Endothelial cell of umbilical vein (primary cell): Measurements from ENCODE around the gene EDEM1. TPM values are rescaled to one million over a fixed set of nuclear protein-coding genes. Genes with fewer than 3 reads are reported as not detected.

ENCODE experiments used
- BruUV-seq: library from RNA; stranded (reverse); fragments of 400-500 nt; replicated peaks from 2 replicates; lab custom pipeline; 2021; lab: Mats Ljungman, UMichigan
- CTCF ChIA-PET: fragments of 300-600, 350-600 bp; sonication (Branson Sonifier 250); formaldehyde crosslinking; loops from one replicate; lab custom pipeline; 2021; ENCODE audit warnings: antibody characterized with exemption, inconsistent platforms; lab: Charles Lee
- POLR2A ChIA-PET: fragments of 300-600, 350-600 bp; sonication (Branson Sonifier 250); formaldehyde crosslinking; loops from one replicate; lab custom pipeline; 2021; ENCODE audit warnings: antibody characterized with exemption, inconsistent platforms; lab: Charles Lee
- DNase-seq: peaks from one replicate; pipeline ENCODE4 v3.0.0-alpha.2; 2011; ENCODE audit warnings: low read depth, low spot score
- FAIRE-seq: peaks from 2 replicates; lab custom pipeline; 2011; peaks lifted over from hg19 to GRCh38; lab: Jason Lieb, UNC
- H2AFZ ChIP-seq: 2 replicates; pipeline ENCODE4 v1.6.0; 2012; ENCODE audit warnings: low read depth, low read length, control low read depth, inconsistent platforms
- H3K27ac ChIP-seq: 2 replicates; pipeline ENCODE4 v1.5.1; 2011; ENCODE audit warnings: low read depth, mild to moderate bottlenecking, control low read depth, low read length, moderate library complexity; ENCODE audit not compliant: insufficient read depth
- H3K27me3 ChIP-seq, 2 experiments: 2 replicates each; pipeline versions ENCODE4 v1.6.0 to v1.6.1; 2011; ENCODE audit warnings: low read length in 2 of 2, mixed read lengths in 1 of 2; ENCODE audit not compliant: control insufficient read depth in 2 of 2, insufficient read depth in 2 of 2
- H3K36me3 ChIP-seq, 2 experiments: 2 replicates in 1 of 2; 3 replicates in 1 of 2; pipeline ENCODE4 v1.5.1; 2011; ENCODE audit warnings: low read length in 2 of 2, mild to moderate bottlenecking in 1 of 2, moderate library complexity in 1 of 2; ENCODE audit not compliant: control insufficient read depth in 2 of 2, insufficient read depth in 2 of 2; ENCODE audit errors: extremely low read depth in 1 of 2
- H3K4me1 ChIP-seq: 3 replicates; pipeline ENCODE4 v1.5.1; 2011; ENCODE audit warnings: mild to moderate bottlenecking, low read length; ENCODE audit not compliant: control insufficient read depth, insufficient read depth; ENCODE audit errors: extremely low read depth
- H3K4me2 ChIP-seq: 2 replicates; pipeline ENCODE4 v1.6.1; 2011; ENCODE audit warnings: low read length, control low read depth, mixed read lengths; ENCODE audit not compliant: insufficient read depth
- H3K4me3 ChIP-seq, 3 experiments: fragments of 200-600 bp in 1 of 3; sonication (generic), shearing (Covaris generic) in 1 of 3; replicated peaks in 1 of 3; 2 replicates each; pipeline ENCODE4 v1.5.1; 2011 to 2016; ENCODE audit warnings: control low read depth in 3 of 3, low read length in 3 of 3, mild to moderate bottlenecking in 2 of 3, inconsistent platforms in 1 of 3, low read depth in 1 of 3, moderate library complexity in 1 of 3; ENCODE audit not compliant: insufficient read depth in 1 of 3
- H3K79me2 ChIP-seq: 2 replicates; pipeline ENCODE4 v1.6.0; 2012; ENCODE audit warnings: low read length, inconsistent platforms; ENCODE audit not compliant: control insufficient read depth, insufficient read depth
- H3K9ac ChIP-seq: replicated peaks from 2 replicates; pipeline ENCODE3; 2011; ENCODE audit warnings: low read length, control low read depth; ENCODE audit not compliant: insufficient read depth; ENCODE audit errors: extremely low read depth
- H3K9me1 ChIP-seq: replicated peaks from 3 replicates; pipeline ENCODE4 v1.6.0; 2011; ENCODE audit warnings: mild to moderate bottlenecking, low read length; ENCODE audit not compliant: control insufficient read depth, insufficient read depth; ENCODE audit errors: extremely low read depth
- H3K9me3 ChIP-seq: replicated peaks from 2 replicates; pipeline ENCODE4 v1.5.1; 2012; ENCODE audit warnings: low read length, inconsistent platforms; ENCODE audit not compliant: control insufficient read depth, insufficient read depth
- H4K20me1 ChIP-seq: replicated peaks from 2 replicates; pipeline ENCODE3; 2011; ENCODE audit warnings: mild to moderate bottlenecking, low read length; ENCODE audit not compliant: control insufficient read depth, insufficient read depth; ENCODE audit errors: extremely low read depth
- CTCF ChIP-seq, 2 donors: IDR thresholded peaks; 1 replicate in 1 of 2; 2 replicates in 1 of 2; pipeline ENCODE4 v1.5.1; 2011; ENCODE audit warnings: low read length in 2 of 2, mild to moderate bottlenecking in 2 of 2, moderate library complexity in 2 of 2, control low read depth in 1 of 2, inconsistent platforms in 1 of 2, low read depth in 1 of 2; ENCODE audit not compliant: insufficient read depth in 1 of 2; ENCODE audit errors: extremely low read depth in 1 of 2
- EZH2 ChIP-seq: IDR thresholded peaks from 2 replicates; pipeline ENCODE4 v1.6.1; 2012; ENCODE audit warnings: borderline replicate concordance, low read depth, mild to moderate bottlenecking, moderate library complexity, low read length, inconsistent platforms; ENCODE audit not compliant: severe bottlenecking
- FOS ChIP-seq: IDR thresholded peaks from 2 replicates; pipeline ENCODE4 v1.6.1; 2011; ENCODE audit warnings: mild to moderate bottlenecking, low read length, moderate library complexity, borderline replicate concordance; ENCODE audit not compliant: insufficient read depth
- GATA2 ChIP-seq: IDR thresholded peaks from 2 replicates; pipeline ENCODE4 v1.7.0; 2011; ENCODE audit warnings: low read depth, mild to moderate bottlenecking, moderate library complexity, mixed read lengths, low read length; ENCODE audit not compliant: insufficient read length, insufficient read depth
- JUN ChIP-seq: IDR thresholded peaks from 2 replicates; pipeline ENCODE4 v1.6.1; 2011; ENCODE audit warnings: borderline replicate concordance, low read depth; ENCODE audit not compliant: insufficient read length, insufficient read depth
- MAX ChIP-seq: IDR thresholded peaks from 2 replicates; pipeline ENCODE4 v1.6.1; 2011; ENCODE audit not compliant: insufficient read depth, insufficient read length
- MYC ChIP-seq: IDR thresholded peaks from one replicate; pipeline ENCODE4 v1.6.1; 2011; ENCODE audit warnings: mild to moderate bottlenecking, low read depth, low read length
- POLR2A ChIP-seq: IDR thresholded peaks from 2 replicates; pipeline ENCODE4 v1.6.1; 2012; ENCODE audit warnings: low read depth, mild to moderate bottlenecking, control low read depth, low read length
- POLR2AphosphoS5 ChIP-seq: IDR thresholded peaks from 2 replicates; pipeline ENCODE4 v1.6.1; 2012; ENCODE audit warnings: low read depth, mild to moderate bottlenecking, control low read depth, low read length, moderate library complexity; ENCODE audit not compliant: insufficient read depth
- dilution Hi-C: fragments of 300-500 bp; cut with MboI; formaldehyde crosslinking; loops from one replicate; pipeline ENCODE4 v1.15.0; 2019; ENCODE audit warnings: low sequenced_read_pairs; ENCODE audit not compliant: extremely low pct_ligation_motif_present
- intact Hi-C: fragments of 100-400 bp; cut with micrococcal nuclease; formaldehyde crosslinking; loops from one replicate; pipeline ENCODE4 v1.10.0; 2022
- polyA plus RNA-seq, 4 experiments: library from polyadenylated mRNA; depleted of rRNA in 3 of 4; stranded (reverse) in 3 of 4; unstranded in 1 of 4; fragments of >200 nt; gene quantifications; 2 replicates each; pipeline versions ENCODE4 v1.2.1 to v1.2.3, GENCODE V29; 2011 to 2012; ENCODE audit warnings: missing spikeins in 1 of 4
- total RNA-seq: library from RNA; stranded (reverse); gene quantifications from 2 replicates; pipeline ENCODE4 v1.2.3, GENCODE V29; 2021

Gene EDEM1
- total and polyA plus RNA-seq, 2 donors (not counting 3 experiments of a cell fraction or from before 2014, with no cell fraction given): 19.4 to 61.1 TPM

- Histone ChIP-seq H4K20me1 (no peaks in the 10 kb centered on the region), H3K27ac (peak overlapping the region; percentile 75), H3K9me1 (no peaks in the 10 kb centered on the region), H3K4me1 (peaks cover 38% of the 10 kb centered on the region), H3K27me3 (no peaks in the 10 kb centered on the region), H3K9me3 (no peaks in the 10 kb centered on the region), H3K36me3 (peaks cover 11 to 20% of the 10 kb centered on the region in 2 experiments), H3K4me3 (no peak overlapping the region), H3K9ac (no peak overlapping the region), H2AFZ (no peak overlapping the region), H3K79me2 (peaks cover 45% of the 10 kb centered on the region), H3K4me2 (peak overlapping the region; percentile 5)
- no peak for DNase-seq
- POLR2A ChIA-PET: interaction anchor here (1.0 kb wide), 1 partner anchor 12 kb away, joined by 5 read pairs; no protein-coding TSS in a partner anchor
- no TSS peak for BruUV-seq
- CTCF ChIA-PET: interaction anchor here (0.7 to 3.0 kb wide), 11 partner anchors 14 to 486 kb away, joined by 3 to 12 read pairs (median 3); partner anchors contain the start of gene ARL8B
- no peak for FAIRE-seq
- intact Hi-C loops: loop anchor here (2.0 kb wide), 1 partner anchor 1251 kb away; no protein-coding TSS in a partner anchor
- dilution Hi-C loops: no loop called here
- TF ChIP-seq POLR2A (no peak), GATA2 (no peak), POLR2AphosphoS5 (no peak), FOS (no peak), MYC (no peak), EZH2 (no peak), MAX (no peak), CTCF (IDR thresholded peaks at IDR 0.05; ENCODE audit: extremely low read depth in 1 of 2, insufficient read depth in 1 of 2, low read depth in 1 of 2, low read length in 2 of 2) (no peak), JUN (no peak)
Observed at GRCh38 chr3:5197470-5198312, 10.2 kb downstream of the EDEM1 start.
